Measurements from ENCODE around the gene LRRC7. TPM values are rescaled to one million over a fixed set of nuclear protein-coding genes. Genes with fewer than 3 reads are reported as not detected.

The LRRC7 gene
- total RNA-seq, 3 donors from 2014 or later (not counting 1 experiment from before 2014, with no cell fraction given): not detected

GRCh38 chr1:69743146-69743545 is 175.4 kb downstream of the LRRC7 start:
- Histone ChIP-seq H3K27ac (ENCODE audit: low read length) (no peak overlapping the region), H3K9me3 (ENCODE audit: control insufficient read depth, insufficient read depth, low read length) (no peaks in the 10 kb centered on the region), H3K36me3 (ENCODE audit: control insufficient read depth, insufficient read depth, low read length) (no peaks in the 10 kb centered on the region), H3K27me3 (ENCODE audit: control insufficient read depth, insufficient read depth, low read length) (no peaks in the 10 kb centered on the region), H3K4me1 (ENCODE audit: control insufficient read depth, insufficient read depth, low read length) (no peaks in the 10 kb centered on the region), H3K4me3 (ENCODE audit: low read length) (no peak overlapping the region)
- no peaks in the 10 kb centered on the region for H3K36me3 Mint-ChIP-seq
- ATAC-seq (no peak), DNase-seq (no peak)
- peaks cover 2 to 7% of the 10 kb centered on the region in 2 donors for H3K9me3 Mint-ChIP-seq
- no peak overlapping the region for H3K4me3 Mint-ChIP-seq
- intact Hi-C loops (cut with micrococcal nuclease): no loop called here
- no peak for TF ChIP-seq CTCF (IDR thresholded peaks at IDR 0.05)
- H3K27ac Mint-ChIP-seq: no peak overlapping the region
- no peaks in the 10 kb centered on the region for H3K27me3 Mint-ChIP-seq (ENCODE audit: low read depth in 2 of 2)
- 67% methylated on average over 3 of the region's 3 CpGs for WGBS (ENCODE audit: insufficient coverage)
- H3K4me1 Mint-ChIP-seq: no peaks in the 10 kb centered on the region

- no peaks in the 10 kb centered on the region for H3K36me3 Mint-ChIP-seq
- intact Hi-C loops (cut with micrococcal nuclease): no loop called here
- peaks cover 6 to 8% of the 10 kb centered on the region in 2 donors for H3K9me3 Mint-ChIP-seq
- no peak overlapping the region for H3K4me3 Mint-ChIP-seq
- H3K4me1 ChIP-seq (ENCODE audit: control insufficient read depth, insufficient read depth, low read length): no peaks in the 10 kb centered on the region
- H3K27ac Mint-ChIP-seq: no peak overlapping the region
- no peaks in the 10 kb centered on the region for H3K4me1 Mint-ChIP-seq
- no peak overlapping the region for H3K27ac ChIP-seq (ENCODE audit: low read length)
- no peak overlapping the region for H3K4me3 ChIP-seq (ENCODE audit: low read length)
- H3K27me3 ChIP-seq (ENCODE audit: control insufficient read depth, insufficient read depth, low read length): no peaks in the 10 kb centered on the region
- ATAC-seq (no peak), DNase-seq (no peak)
- whole genome bisulfite sequencing (ENCODE audit: insufficient coverage): 88% methylated on average over 2 of the region's 2 CpGs
- H3K9me3 ChIP-seq (ENCODE audit: control insufficient read depth, insufficient read depth, low read length): no peaks in the 10 kb centered on the region
- H3K27me3 Mint-ChIP-seq (ENCODE audit: low read depth in 2 of 2): no peaks in the 10 kb centered on the region
- H3K36me3 ChIP-seq (ENCODE audit: control insufficient read depth, insufficient read depth, low read length): no peaks in the 10 kb centered on the region
- no peak for TF ChIP-seq CTCF (IDR thresholded peaks at IDR 0.05)
Observed at GRCh38 chr1:69744381-69744780, 176.7 kb downstream of the LRRC7 start.

- Mint-ChIP-seq H3K4me3 (no peak overlapping the region), H3K9me3 (peaks cover 7 to 11% of the 10 kb centered on the region in 2 donors), H3K27me3 (ENCODE audit: low read depth in 2 of 2) (no peaks in the 10 kb centered on the region), H3K4me1 (no peaks in the 10 kb centered on the region), H3K27ac (no peak overlapping the region), H3K36me3 (no peaks in the 10 kb centered on the region)
- no peak for DNase-seq
- Histone ChIP-seq H3K4me1 (ENCODE audit: control insufficient read depth, insufficient read depth, low read length) (no peaks in the 10 kb centered on the region), H3K36me3 (ENCODE audit: control insufficient read depth, insufficient read depth, low read length) (no peaks in the 10 kb centered on the region), H3K9me3 (ENCODE audit: control insufficient read depth, insufficient read depth, low read length) (no peaks in the 10 kb centered on the region), H3K4me3 (ENCODE audit: low read length) (no peak overlapping the region), H3K27ac (ENCODE audit: low read length) (no peak overlapping the region), H3K27me3 (ENCODE audit: control insufficient read depth, insufficient read depth, low read length) (no peaks in the 10 kb centered on the region)
- WGBS (ENCODE audit: insufficient coverage): 80% methylated on average over 2 of the region's 2 CpGs
- no peak for ATAC-seq
- intact Hi-C loops (cut with micrococcal nuclease): no loop called here
- no peak for TF ChIP-seq CTCF (IDR thresholded peaks at IDR 0.05)
Observed at GRCh38 chr1:69747207-69747606, 179.5 kb downstream of the LRRC7 start.

- no peaks in the 10 kb centered on the region for H3K27me3 ChIP-seq (ENCODE audit: control insufficient read depth, insufficient read depth, low read length)
- ATAC-seq (no peak), DNase-seq (no peak)
- no CpG with 5 or more reads among the region's 1 CpG for whole genome bisulfite sequencing (ENCODE audit: insufficient coverage)
- no peaks in the 10 kb centered on the region for H3K9me3 ChIP-seq (ENCODE audit: control insufficient read depth, insufficient read depth, low read length)
- Mint-ChIP-seq H3K4me3 (no peak overlapping the region), H3K9me3 (peaks cover 12 to 18% of the 10 kb centered on the region in 2 donors), H3K27me3 (ENCODE audit: low read depth in 2 of 2) (no peaks in the 10 kb centered on the region), H3K36me3 (no peaks in the 10 kb centered on the region), H3K4me1 (no peaks in the 10 kb centered on the region), H3K27ac (no peak overlapping the region)
- intact Hi-C loops (cut with micrococcal nuclease): no loop called here
- no peak overlapping the region for H3K4me3 ChIP-seq (ENCODE audit: low read length)
- no peak for TF ChIP-seq CTCF (IDR thresholded peaks at IDR 0.05)
- no peak overlapping the region for H3K27ac ChIP-seq (ENCODE audit: low read length)
- H3K4me1 ChIP-seq (ENCODE audit: control insufficient read depth, insufficient read depth, low read length): no peaks in the 10 kb centered on the region
- no peaks in the 10 kb centered on the region for H3K36me3 ChIP-seq (ENCODE audit: control insufficient read depth, insufficient read depth, low read length)
Observed at GRCh38 chr1:69750638-69751037, 182.9 kb downstream of the LRRC7 start.

Data from natural killer cell (primary cell).